Hepatocyte (in vitro differentiated cells): ENCODE results near the gene PRND.

Experiments
- EZH2phosphoT487 ChIP-seq: fragments of 200-600 bp; sonication (generic); IDR thresholded peaks from one replicate; pipeline ENCODE4 v1.6.1; 2018; ENCODE audit warnings: antibody characterized with exemption, mild to moderate bottlenecking, low read depth, moderate library complexity; ENCODE audit not compliant: unreplicated experiment, severe bottlenecking
- TF ChIP-seq, protein P1 (sequence below): fragments of 200-600 bp; sonication (generic); IDR thresholded peaks from 2 replicates; pipeline ENCODE4 v1.5.1; 2016; ENCODE audit warnings: antibody characterized with exemption, mild to moderate bottlenecking; ENCODE audit not compliant: poor library complexity

DNA sequence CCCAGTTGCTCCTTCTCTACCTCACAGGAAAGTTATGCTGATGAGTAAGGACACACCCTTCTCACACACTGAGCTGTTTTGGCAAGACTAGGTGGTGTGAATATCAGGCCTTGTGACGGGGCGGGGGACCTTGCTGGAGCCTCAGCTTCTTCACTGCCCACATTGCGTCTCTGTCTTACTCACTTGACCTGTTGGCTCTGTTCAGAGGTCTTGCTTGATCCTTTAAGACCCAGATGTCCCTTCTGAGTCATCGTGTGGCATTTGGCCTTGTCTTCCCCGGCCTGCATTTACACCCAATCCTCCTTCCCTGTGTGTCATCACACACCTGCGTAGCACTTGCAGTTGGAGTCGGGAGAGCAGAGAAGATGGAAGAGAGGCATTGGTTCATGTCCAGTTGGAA lies 8.3 kb upstream of the PRND start:
- TF ChIP-seq, protein P1, sequence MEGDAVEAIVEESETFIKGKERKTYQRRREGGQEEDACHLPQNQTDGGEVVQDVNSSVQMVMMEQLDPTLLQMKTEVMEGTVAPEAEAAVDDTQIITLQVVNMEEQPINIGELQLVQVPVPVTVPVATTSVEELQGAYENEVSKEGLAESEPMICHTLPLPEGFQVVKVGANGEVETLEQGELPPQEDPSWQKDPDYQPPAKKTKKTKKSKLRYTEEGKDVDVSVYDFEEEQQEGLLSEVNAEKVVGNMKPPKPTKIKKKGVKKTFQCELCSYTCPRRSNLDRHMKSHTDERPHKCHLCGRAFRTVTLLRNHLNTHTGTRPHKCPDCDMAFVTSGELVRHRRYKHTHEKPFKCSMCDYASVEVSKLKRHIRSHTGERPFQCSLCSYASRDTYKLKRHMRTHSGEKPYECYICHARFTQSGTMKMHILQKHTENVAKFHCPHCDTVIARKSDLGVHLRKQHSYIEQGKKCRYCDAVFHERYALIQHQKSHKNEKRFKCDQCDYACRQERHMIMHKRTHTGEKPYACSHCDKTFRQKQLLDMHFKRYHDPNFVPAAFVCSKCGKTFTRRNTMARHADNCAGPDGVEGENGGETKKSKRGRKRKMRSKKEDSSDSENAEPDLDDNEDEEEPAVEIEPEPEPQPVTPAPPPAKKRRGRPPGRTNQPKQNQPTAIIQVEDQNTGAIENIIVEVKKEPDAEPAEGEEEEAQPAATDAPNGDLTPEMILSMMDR, result no peak
- TF ChIP-seq EZH2phosphoT487, result no peak
